Neural crest cell (in vitro differentiated cells): ENCODE data around the gene MYO5B. TPM values are rescaled to one million over a fixed set of nuclear protein-coding genes. Genes with fewer than 3 reads are reported as not detected.

Source experiments
- DNase-seq: peaks from one replicate; pipeline ENCODE4 v3.0.0; 2021; ENCODE audit warnings: low read depth, mixed read lengths, low spot score
- H3K27ac Mint-ChIP-seq: one replicate; pipeline ENCODE4 v1.8.0; 2021; ENCODE audit warnings: mild to moderate bottlenecking, mixed read lengths; ENCODE audit not compliant: unreplicated experiment
- H3K27me3 Mint-ChIP-seq: 2 replicates; pipeline ENCODE4 v1.8.0; 2021; ENCODE audit warnings: low read depth, mild to moderate bottlenecking, mixed read lengths
- H3K36me3 Mint-ChIP-seq: 2 replicates; pipeline ENCODE4 v1.8.0; 2021; ENCODE audit warnings: low read depth, mild to moderate bottlenecking, mixed read lengths
- H3K4me1 Mint-ChIP-seq: 2 replicates; pipeline ENCODE4 v1.8.0; 2021; ENCODE audit warnings: mixed read lengths
- H3K4me3 Mint-ChIP-seq: one replicate; pipeline ENCODE4 v1.8.0; 2021; ENCODE audit warnings: mild to moderate bottlenecking, mixed read lengths
- H3K9me3 Mint-ChIP-seq: 2 replicates; pipeline ENCODE4 v1.8.0; 2021; ENCODE audit warnings: mixed read lengths
- CTCF ChIP-seq: fragments of 200-600 bp; sonication (generic); conservative IDR thresholded peaks from 2 replicates; pipeline ENCODE4 v1.5.0; 2021; ENCODE audit warnings: antibody characterized with exemption, mild to moderate bottlenecking
- total RNA-seq: library from RNA; stranded (reverse); gene quantifications from 2 replicates; pipeline ENCODE4 v1.2.1, GENCODE V29; 2021

MYO5B gene
- total RNA-seq, 1 donor from 2014 or later, result 0.40 TPM

GRCh38 chr18:49966090-49966489 lies 228.9 kb downstream of the MYO5B start:
- Mint-ChIP-seq H3K27me3 (peaks cover 5% of the 10 kb centered on the region), H3K36me3 (no peaks in the 10 kb centered on the region), H3K4me1 (peaks cover 3% of the 10 kb centered on the region), H3K4me3 (no peak overlapping the region), H3K9me3 (peaks cover 3% of the 10 kb centered on the region), H3K27ac (no peak overlapping the region)
- no peak for TF ChIP-seq CTCF
- no peak for DNase-seq

- Mint-ChIP-seq H3K27ac (no peak overlapping the region), H3K4me1 (peaks cover 3% of the 10 kb centered on the region)
These were observed 231.7 kb downstream of the MYO5B start for GRCh38 chr18:49963217-49963616.

GRCh38 chr18:49961271-49961670 lies 233.7 kb downstream of the MYO5B start:
- no peaks in the 10 kb centered on the region for H3K36me3 Mint-ChIP-seq
- H3K27ac Mint-ChIP-seq, result no peak overlapping the region
- no peak for TF ChIP-seq CTCF
- peaks cover 12% of the 10 kb centered on the region for H3K27me3 Mint-ChIP-seq
- H3K4me1 Mint-ChIP-seq, result peaks cover 3% of the 10 kb centered on the region
- no peak overlapping the region for H3K4me3 Mint-ChIP-seq
- no peak for DNase-seq
- peaks cover 3% of the 10 kb centered on the region for H3K9me3 Mint-ChIP-seq

More at GRCh38 chr18:49963217-49963616, 231.7 kb downstream of the MYO5B start:
- peaks cover 3% of the 10 kb centered on the region for H3K9me3 Mint-ChIP-seq
- H3K4me3 Mint-ChIP-seq, result no peak overlapping the region
- TF ChIP-seq CTCF, result no peak
- DNase-seq, result no peak
- no peaks in the 10 kb centered on the region for H3K36me3 Mint-ChIP-seq
- peaks cover 12% of the 10 kb centered on the region for H3K27me3 Mint-ChIP-seq

GRCh38 chr18:49960376-49960775 lies 234.6 kb downstream of the MYO5B start:
- H3K27ac Mint-ChIP-seq, result no peak overlapping the region
- H3K27me3 Mint-ChIP-seq, result peaks cover 12% of the 10 kb centered on the region
- H3K9me3 Mint-ChIP-seq, result peaks cover 3% of the 10 kb centered on the region
- H3K4me1 Mint-ChIP-seq, result peaks cover 3% of the 10 kb centered on the region
- H3K4me3 Mint-ChIP-seq, result no peak overlapping the region
- DNase-seq, result no peak
- no peaks in the 10 kb centered on the region for H3K36me3 Mint-ChIP-seq
- TF ChIP-seq CTCF, result no peak

- no peak for TF ChIP-seq CTCF
- no peak for DNase-seq
- H3K27me3 Mint-ChIP-seq, result peaks cover 16% of the 10 kb centered on the region
These were observed 235.8 kb downstream of the MYO5B start for GRCh38 chr18:49959176-49959575.

GRCh38 chr18:49955263-49955662 lies 239.7 kb downstream of the MYO5B start:
- Mint-ChIP-seq H3K4me3 (no peak overlapping the region), H3K9me3 (no peaks in the 10 kb centered on the region), H3K36me3 (no peaks in the 10 kb centered on the region), H3K27ac (no peak overlapping the region), H3K4me1 (no peaks in the 10 kb centered on the region), H3K27me3 (peaks cover 20% of the 10 kb centered on the region)
- DNase-seq, result no peak
- TF ChIP-seq CTCF, result no peak

More at GRCh38 chr18:49959176-49959575, 235.8 kb downstream of the MYO5B start:
- Mint-ChIP-seq H3K9me3 (peaks cover 3% of the 10 kb centered on the region), H3K27ac (no peak overlapping the region), H3K4me1 (peaks cover 3% of the 10 kb centered on the region), H3K36me3 (no peaks in the 10 kb centered on the region), H3K4me3 (no peak overlapping the region)
